Keratinocyte (primary cell): ENCODE results near the gene LINGO1.

ENCODE experiments used
- EZH2 ChIP-seq: IDR thresholded peaks from one replicate; pipeline ENCODE4 v1.6.1; 2012; ENCODE audit warnings: inconsistent platforms, mild to moderate bottlenecking, low read length, moderate library complexity
- TF ChIP-seq, protein P1 (sequence below), 3 experiments: IDR thresholded peaks in 1 of 3; conservative IDR thresholded peaks in 1 of 3; optimal IDR thresholded peaks in 1 of 3; 2 replicates in 2 of 3; 3 replicates in 1 of 3; pipeline versions ENCODE3 to v1.5.1; 2011; ENCODE audit warnings: low read length in 3 of 3, mild to moderate bottlenecking in 3 of 3, moderate library complexity in 2 of 3, control low read depth in 1 of 3, inconsistent platforms in 1 of 3; ENCODE audit not compliant: insufficient read depth in 2 of 3; ENCODE audit errors: extremely low read depth in 1 of 3

DNA sequence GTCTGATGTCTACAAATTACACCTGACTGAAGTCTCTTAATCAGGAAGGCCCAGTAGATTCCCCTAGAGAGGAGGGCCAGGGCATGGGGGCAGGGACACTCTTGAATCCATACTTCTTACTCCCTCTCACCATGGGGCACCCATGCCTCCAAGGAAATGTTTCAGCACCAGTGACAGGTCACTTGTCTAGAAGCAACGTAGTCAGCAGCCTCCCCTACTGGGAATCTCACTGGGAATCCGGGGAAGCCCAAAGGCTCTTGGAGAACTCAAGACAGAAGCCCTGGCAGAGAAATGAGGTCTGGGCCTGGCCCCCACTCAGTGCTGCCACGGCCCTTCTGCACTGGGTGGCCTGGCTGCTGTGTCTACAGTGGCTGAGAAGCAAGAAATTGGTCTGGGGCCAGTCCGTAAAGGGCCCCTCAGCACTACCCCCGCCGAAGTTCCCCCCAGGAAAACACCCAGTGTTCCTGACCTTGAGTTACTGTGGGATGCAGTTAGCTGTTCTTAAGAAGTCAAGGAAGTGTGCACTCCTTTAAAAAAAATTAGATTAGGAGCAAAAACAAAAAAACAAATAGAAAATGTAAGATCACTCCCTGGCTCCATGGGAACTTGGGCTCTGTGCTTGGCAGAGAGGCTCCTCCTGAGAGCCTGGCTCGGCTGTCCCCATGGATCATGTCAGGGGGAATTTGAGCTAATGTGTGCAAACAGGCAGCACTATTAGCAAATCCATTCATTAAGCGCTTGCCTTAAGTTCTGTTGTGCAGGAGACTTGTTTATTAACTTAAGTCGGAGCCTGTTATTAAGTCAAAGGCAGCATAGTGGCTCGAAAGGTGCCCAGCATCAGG, 5.4 kb upstream of the LINGO1 start:
- TF ChIP-seq, protein P1, sequence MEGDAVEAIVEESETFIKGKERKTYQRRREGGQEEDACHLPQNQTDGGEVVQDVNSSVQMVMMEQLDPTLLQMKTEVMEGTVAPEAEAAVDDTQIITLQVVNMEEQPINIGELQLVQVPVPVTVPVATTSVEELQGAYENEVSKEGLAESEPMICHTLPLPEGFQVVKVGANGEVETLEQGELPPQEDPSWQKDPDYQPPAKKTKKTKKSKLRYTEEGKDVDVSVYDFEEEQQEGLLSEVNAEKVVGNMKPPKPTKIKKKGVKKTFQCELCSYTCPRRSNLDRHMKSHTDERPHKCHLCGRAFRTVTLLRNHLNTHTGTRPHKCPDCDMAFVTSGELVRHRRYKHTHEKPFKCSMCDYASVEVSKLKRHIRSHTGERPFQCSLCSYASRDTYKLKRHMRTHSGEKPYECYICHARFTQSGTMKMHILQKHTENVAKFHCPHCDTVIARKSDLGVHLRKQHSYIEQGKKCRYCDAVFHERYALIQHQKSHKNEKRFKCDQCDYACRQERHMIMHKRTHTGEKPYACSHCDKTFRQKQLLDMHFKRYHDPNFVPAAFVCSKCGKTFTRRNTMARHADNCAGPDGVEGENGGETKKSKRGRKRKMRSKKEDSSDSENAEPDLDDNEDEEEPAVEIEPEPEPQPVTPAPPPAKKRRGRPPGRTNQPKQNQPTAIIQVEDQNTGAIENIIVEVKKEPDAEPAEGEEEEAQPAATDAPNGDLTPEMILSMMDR (optimal IDR thresholded peaks at IDR 0.05 in 1 of 3, IDR thresholded peaks at IDR 0.05 in 1 of 3, conservative IDR thresholded peaks at IDR 0.05 in 1 of 3; ENCODE audit: extremely low read depth in 1 of 3, insufficient read depth in 2 of 3, low read length in 3 of 3) = no peak
- TF ChIP-seq EZH2 = no peak
